Measurements from ENCODE around the gene RAB21. TPM values are rescaled to one million over a fixed set of nuclear protein-coding genes. Genes with fewer than 3 reads are reported as not detected.

The RAB21 gene
- total RNA-seq, 2 experiments from 2014 or later, result 63.8 to 66.3 TPM

DNA sequence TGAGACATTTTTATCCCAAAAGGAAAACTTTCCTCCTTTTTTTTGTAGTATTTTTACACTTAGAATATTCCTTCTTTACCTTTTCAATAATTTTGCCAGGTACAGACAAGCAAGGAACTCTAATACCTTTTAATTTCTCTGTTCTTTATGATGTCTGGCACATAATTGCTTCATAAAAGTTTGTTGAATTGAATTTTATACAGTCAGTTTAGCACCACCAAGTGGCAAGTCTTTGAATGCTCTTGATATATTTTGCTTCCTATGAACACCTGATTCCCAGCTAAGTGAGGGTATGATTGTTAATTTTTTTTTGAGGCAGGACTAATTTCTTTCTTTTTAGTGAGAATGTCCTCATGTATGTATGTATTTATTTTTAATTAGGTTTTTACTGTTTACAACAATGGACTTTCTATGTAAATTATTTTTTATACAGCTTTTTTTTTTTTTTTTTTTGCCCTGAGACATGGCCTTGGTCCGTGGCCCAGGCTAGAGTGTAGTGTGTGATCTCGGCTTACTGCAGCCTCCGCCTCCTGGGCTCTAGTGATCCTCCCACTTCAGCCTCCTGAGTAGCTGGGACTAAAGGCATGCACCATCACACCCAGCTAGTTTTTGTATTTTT is 91.8 kb downstream of the RAB21 start:
- DNase-seq (no peak), ATAC-seq (ENCODE audit: low read depth) (no peak)
- peaks cover 4% of the 10 kb centered on the region for H3K4me1 Mint-ChIP-seq
- POLR2A ChIA-PET, result interaction anchor here (0.6 to 0.7 kb wide), 2 partner anchors 11 to 67 kb away, joined by 3 to 4 read pairs; no protein-coding TSS in a partner anchor
- peaks cover 7% of the 10 kb centered on the region for H3K9me3 Mint-ChIP-seq
- H3K36me3 Mint-ChIP-seq, result peaks cover 25% of the 10 kb centered on the region
- no peak overlapping the region for H3K27ac Mint-ChIP-seq
- no peak overlapping the region for H3K4me3 Mint-ChIP-seq
- H3K27me3 Mint-ChIP-seq, result no peaks in the 10 kb centered on the region

GRCh38 chr12:71848212-71848611 is 93.5 kb downstream of the RAB21 start:
- H3K4me1 Mint-ChIP-seq, result peaks cover 5% of the 10 kb centered on the region
- no peak for DNase-seq
- H3K4me3 Mint-ChIP-seq, result no peak overlapping the region
- ATAC-seq (ENCODE audit: low read depth), result no peak
- H3K36me3 Mint-ChIP-seq, result peaks cover 33% of the 10 kb centered on the region
- POLR2A ChIA-PET, result no interaction called here
- no peak overlapping the region for H3K27ac Mint-ChIP-seq
- H3K9me3 Mint-ChIP-seq, result peaks cover 12% of the 10 kb centered on the region
- no peaks in the 10 kb centered on the region for H3K27me3 Mint-ChIP-seq

- peaks cover 41% of the 10 kb centered on the region for H3K36me3 Mint-ChIP-seq
- peaks cover 7% of the 10 kb centered on the region for H3K4me1 Mint-ChIP-seq
- H3K27me3 Mint-ChIP-seq, result no peaks in the 10 kb centered on the region
Observed at GRCh38 chr12:71849109-71849851, 94.6 kb downstream of the RAB21 start.

More at GRCh38 chr12:71849109-71849851, 94.6 kb downstream of the RAB21 start:
- DNase-seq (no peak), ATAC-seq (ENCODE audit: low read depth) (no peak)
- Mint-ChIP-seq H3K27ac (no peak overlapping the region), H3K4me3 (no peak overlapping the region), H3K9me3 (peaks cover 15% of the 10 kb centered on the region)
- POLR2A ChIA-PET, result no interaction called here

Other genes starting within 250 kb of the RAB21 start
- gene ZFC3H1, start 91.0 kb upstream of the RAB21 start, total RNA-seq, result 10 to 100 TPM; 70.2 to 78.3 TPM
- gene THAP2, start 90.6 kb upstream of the RAB21 start, total RNA-seq, result 1 to 10 TPM; 5.7 to 8.4 TPM
- gene TMEM19, start 68.8 kb upstream of the RAB21 start, total RNA-seq, result 10 to 100 TPM; 17.0 to 18.5 TPM
- gene TBC1D15, start 84.9 kb downstream of the RAB21 start, total RNA-seq, result 10 to 100 TPM; 46.7 to 55.7 TPM
- not detected for gene TPH2, start 184.0 kb downstream of the RAB21 start, total RNA-seq

Data from activated naive CD8-positive, alpha-beta T cell treated with anti-CD3 and anti-CD28 coated beads, Interleukin-2, amount 10 ng/mL, durations not matched to agents 7 days and 5 days (primary cell).